Measurements from ENCODE around the gene LRRC38.

The LRRC38 gene

GRCh38 chr1:13500806-13501205 is 13.0 kb downstream of the LRRC38 start:
- H3K9me3 ChIP-seq (ENCODE audit: severe bottlenecking) = no peaks in the 10 kb centered on the region
- ATAC-seq (ENCODE audit: low read depth) (no peak), DNase-seq (ENCODE audit: low spot score) (no peak)
- no peak overlapping the region for H3K27ac ChIP-seq (ENCODE audit: poor library complexity, severe bottlenecking)
- no peak for TF ChIP-seq CTCF (IDR thresholded peaks at IDR 0.05; ENCODE audit: poor library complexity, severe bottlenecking)
- no peaks in the 10 kb centered on the region for H3K36me3 ChIP-seq (ENCODE audit: low read depth)
- H3K27me3 ChIP-seq (ENCODE audit: insufficient read depth, poor library complexity, severe bottlenecking) = no peaks in the 10 kb centered on the region
- H3K4me3 ChIP-seq (ENCODE audit: severe bottlenecking) = no peak overlapping the region
- no peaks in the 10 kb centered on the region for H3K4me1 ChIP-seq (ENCODE audit: insufficient read depth, poor library complexity, severe bottlenecking)

GRCh38 chr1:13499422-13499821 is 14.4 kb downstream of the LRRC38 start:
- Histone ChIP-seq H3K27ac (ENCODE audit: poor library complexity, severe bottlenecking) (no peak overlapping the region), H3K9me3 (ENCODE audit: severe bottlenecking) (no peaks in the 10 kb centered on the region), H3K4me1 (ENCODE audit: insufficient read depth, poor library complexity, severe bottlenecking) (no peaks in the 10 kb centered on the region), H3K36me3 (ENCODE audit: low read depth) (no peaks in the 10 kb centered on the region), H3K4me3 (ENCODE audit: severe bottlenecking) (no peak overlapping the region), H3K27me3 (ENCODE audit: insufficient read depth, poor library complexity, severe bottlenecking) (peaks cover 8% of the 10 kb centered on the region)
- DNase-seq (ENCODE audit: low spot score) = no peak
- ATAC-seq (ENCODE audit: low read depth) = no peak
- no peak for TF ChIP-seq CTCF (IDR thresholded peaks at IDR 0.05; ENCODE audit: poor library complexity, severe bottlenecking)

- no peak for ATAC-seq (ENCODE audit: low read depth)
- H3K4me1 ChIP-seq (ENCODE audit: insufficient read depth, poor library complexity, severe bottlenecking) = no peaks in the 10 kb centered on the region
- no peaks in the 10 kb centered on the region for H3K9me3 ChIP-seq (ENCODE audit: severe bottlenecking)
These were observed 15.2 kb downstream of the LRRC38 start for GRCh38 chr1:13498553-13498952.

GRCh38 chr1:13495186-13495585 is 18.6 kb downstream of the LRRC38 start:
- DNase-seq (ENCODE audit: low spot score) (no peak), ATAC-seq (ENCODE audit: low read depth) (no peak)
- Histone ChIP-seq H3K27me3 (ENCODE audit: insufficient read depth, poor library complexity, severe bottlenecking) (peaks cover 9% of the 10 kb centered on the region), H3K4me1 (ENCODE audit: insufficient read depth, poor library complexity, severe bottlenecking) (no peaks in the 10 kb centered on the region), H3K9me3 (ENCODE audit: severe bottlenecking) (no peaks in the 10 kb centered on the region), H3K27ac (ENCODE audit: poor library complexity, severe bottlenecking) (no peak overlapping the region), H3K36me3 (ENCODE audit: low read depth) (no peaks in the 10 kb centered on the region), H3K4me3 (ENCODE audit: severe bottlenecking) (no peak overlapping the region)
- no peak for TF ChIP-seq CTCF (IDR thresholded peaks at IDR 0.05; ENCODE audit: poor library complexity, severe bottlenecking)

More at GRCh38 chr1:13498553-13498952, 15.2 kb downstream of the LRRC38 start:
- Histone ChIP-seq H3K4me3 (ENCODE audit: severe bottlenecking) (no peak overlapping the region), H3K27ac (ENCODE audit: poor library complexity, severe bottlenecking) (no peak overlapping the region), H3K27me3 (ENCODE audit: insufficient read depth, poor library complexity, severe bottlenecking) (peaks cover 9% of the 10 kb centered on the region), H3K36me3 (ENCODE audit: low read depth) (no peaks in the 10 kb centered on the region)
- DNase-seq (ENCODE audit: low spot score) = no peak
- no peak for TF ChIP-seq CTCF (IDR thresholded peaks at IDR 0.05; ENCODE audit: poor library complexity, severe bottlenecking)

GRCh38 chr1:13494712-13495111 is 19.1 kb downstream of the LRRC38 start:
- Histone ChIP-seq H3K9me3 (ENCODE audit: severe bottlenecking) (no peaks in the 10 kb centered on the region), H3K4me1 (ENCODE audit: insufficient read depth, poor library complexity, severe bottlenecking) (no peaks in the 10 kb centered on the region), H3K27ac (ENCODE audit: poor library complexity, severe bottlenecking) (no peak overlapping the region), H3K4me3 (ENCODE audit: severe bottlenecking) (no peak overlapping the region), H3K36me3 (ENCODE audit: low read depth) (no peaks in the 10 kb centered on the region), H3K27me3 (ENCODE audit: insufficient read depth, poor library complexity, severe bottlenecking) (peaks cover 9% of the 10 kb centered on the region)
- TF ChIP-seq CTCF (IDR thresholded peaks at IDR 0.05; ENCODE audit: poor library complexity, severe bottlenecking) = no peak
- ATAC-seq (ENCODE audit: low read depth) = no peak
- no peak for DNase-seq (ENCODE audit: low spot score)
